CD4-positive, alpha-beta T cell treated with Interleukin-2 at 100 ng/mL for 4 hours (primary cell): Measurements from ENCODE around the gene AQP12A.

Source experiments
- DNase-seq: peaks from one replicate; pipeline ENCODE4 v3.0.0-alpha.2; 2020; ENCODE audit warnings: low spot score

The AQP12A gene

DNA sequence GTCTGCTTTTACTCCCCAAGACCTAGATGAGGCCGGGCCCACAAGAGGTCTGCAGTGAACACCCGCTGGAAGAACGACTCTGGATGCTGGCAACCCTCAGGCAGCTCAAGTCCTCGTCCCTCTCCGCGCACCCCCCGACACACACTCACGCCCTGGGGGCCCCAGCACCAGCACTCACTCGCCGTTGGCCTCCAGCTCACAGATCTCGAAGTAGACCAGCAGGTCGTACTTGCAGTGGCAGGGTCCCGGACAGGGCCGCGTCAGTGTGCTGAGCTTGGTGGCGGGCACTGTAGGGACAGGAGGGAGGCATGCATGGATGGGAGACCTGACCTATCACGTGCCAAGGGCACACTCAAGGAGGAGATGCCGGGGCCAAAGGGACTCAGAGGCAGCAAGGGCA, 49.4 kb downstream of the AQP12A start:
- DNase-seq: no peak

- DNase-seq: no peak
Observed at GRCh38 chr2:240742602-240743095, 51.0 kb downstream of the AQP12A start.

DNA sequence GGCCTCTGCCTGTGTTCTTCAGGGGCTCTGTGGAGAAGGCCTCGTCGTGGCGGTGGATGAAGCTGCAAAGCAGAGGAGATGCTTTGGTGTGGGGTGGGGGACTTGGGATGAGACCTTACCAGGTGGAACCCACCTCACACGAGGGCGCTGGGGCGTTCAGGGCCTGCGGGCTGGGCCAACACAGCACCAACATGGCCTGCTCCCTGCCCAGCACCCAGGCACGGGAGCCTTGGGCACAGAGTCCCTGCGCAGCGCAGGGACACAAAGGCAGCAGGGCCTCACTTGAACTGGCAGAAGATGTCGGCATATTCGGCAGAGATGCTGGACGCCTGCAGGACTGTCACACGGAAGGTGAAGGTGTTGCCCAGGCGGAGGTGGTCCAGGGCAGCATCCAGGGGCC, 53.8 kb downstream of the AQP12A start:
- DNase-seq: no peak

GRCh38 chr2:240745962-240746361, 54.3 kb downstream of the AQP12A start:
- no peak for DNase-seq

DNA sequence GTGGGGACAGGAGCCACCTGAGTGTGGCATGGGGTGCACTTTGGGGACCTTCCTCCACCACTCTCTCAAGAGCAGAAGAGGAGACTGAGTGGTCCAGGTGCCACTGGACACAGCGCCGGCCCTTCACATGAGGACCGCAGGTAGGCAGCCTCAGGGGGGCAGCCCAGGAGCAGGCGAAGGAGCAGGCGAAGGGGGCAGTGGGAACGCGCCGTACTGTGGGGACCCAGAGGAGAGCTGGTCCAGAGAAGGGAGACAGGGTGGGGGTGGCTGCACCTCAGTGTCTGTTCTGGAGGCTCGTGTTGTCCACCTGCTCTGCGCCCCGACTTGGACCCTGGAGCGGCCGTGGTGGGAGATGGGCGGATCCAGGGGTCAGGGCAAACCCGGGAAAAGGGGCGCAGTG, 55.0 kb downstream of the AQP12A start:
- no peak for DNase-seq

DNA sequence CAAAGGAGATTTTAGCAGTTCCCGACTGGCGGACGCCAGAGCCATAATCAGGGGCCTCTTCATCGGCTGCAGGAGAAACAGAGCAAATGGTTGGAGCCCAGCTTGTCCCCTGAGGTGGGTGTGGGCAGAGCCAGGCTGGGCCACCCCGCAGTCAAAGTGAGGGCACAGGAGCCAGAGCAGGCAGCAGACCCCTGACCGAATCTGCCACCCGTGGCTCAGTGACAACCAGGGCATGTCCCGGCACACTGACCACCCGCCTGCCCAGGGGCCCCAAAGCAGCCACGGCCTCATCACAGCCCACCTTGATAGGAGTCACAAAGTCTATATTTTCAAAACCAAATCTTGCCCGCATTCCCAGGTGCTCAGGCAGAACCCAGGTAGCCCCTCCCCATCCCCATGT, 55.6 kb downstream of the AQP12A start:
- no peak for DNase-seq
